ENCODE measurements around the gene TIMM44. TPM values are rescaled to one million over a fixed set of nuclear protein-coding genes. Genes with fewer than 3 reads are reported as not detected.

The TIMM44 gene
- polyA plus RNA-seq, 1 donor (not counting 4 experiments of a cell fraction or from before 2014, with no cell fraction given) = 34.8 TPM

DNA sequence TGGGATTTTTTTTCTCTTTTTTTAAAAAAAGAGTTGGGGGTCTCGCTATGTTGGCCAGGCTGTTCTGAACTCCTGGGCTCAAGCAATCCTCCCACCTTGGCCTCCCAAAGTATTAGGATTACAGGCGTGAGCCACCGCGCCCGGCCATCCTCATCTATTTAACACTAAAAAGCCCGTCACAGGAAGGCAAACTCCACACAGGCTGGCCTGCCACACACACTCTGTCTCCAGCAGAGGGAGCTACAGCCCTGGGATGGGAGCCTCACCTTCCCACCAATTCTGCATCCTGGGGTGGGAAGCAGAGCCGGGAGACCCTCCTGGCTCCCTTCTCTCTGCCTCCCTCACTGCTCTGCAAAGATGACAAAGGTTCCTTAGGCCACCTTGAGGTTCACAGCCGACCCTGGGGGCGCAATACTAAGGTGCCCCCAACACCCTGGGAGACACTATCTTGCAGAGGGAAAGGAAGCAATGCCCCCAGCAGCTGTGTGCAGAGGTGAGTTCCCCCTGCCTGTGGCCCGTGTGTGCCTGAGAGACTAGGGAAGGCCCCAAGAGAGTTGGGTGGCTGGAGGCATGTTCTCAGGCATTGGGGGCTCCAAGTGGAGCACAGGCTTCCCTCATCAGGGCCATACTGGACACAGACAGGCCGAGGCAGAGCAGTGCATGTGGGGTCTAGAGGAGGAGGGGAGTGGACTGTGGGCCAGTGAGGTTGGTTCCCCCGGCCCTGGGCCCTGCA, 27.4 kb upstream of the TIMM44 start:
- DNase-seq (ENCODE audit: low read depth, low spot score) (no peak), FAIRE-seq (no peak)
- dilution Hi-C loops (cut with MboI; ENCODE audit: extremely low pct_ligation_motif_present, low sequenced_read_pairs) = no loop called here
- TF ChIP-seq EZH2 (IDR thresholded peaks at IDR 0.05; ENCODE audit: low read length) = no peak
- TF ChIP-seq CTCF (optimal IDR thresholded peaks at IDR 0.05 in 1 of 3, IDR thresholded peaks at IDR 0.05 in 1 of 3, conservative IDR thresholded peaks at IDR 0.05 in 1 of 3; ENCODE audit: extremely low read depth in 1 of 3, insufficient read depth in 2 of 3, low read length in 3 of 3) = peak; percentile 81 to 93 (median 82)
- no peak overlapping the region for H3K9ac ChIP-seq (ENCODE audit: control insufficient read depth, extremely low read depth, insufficient read depth, low read length)
- no peak overlapping the region for H3K27ac ChIP-seq (ENCODE audit: control insufficient read depth, insufficient read depth, low read length)
- no peaks in the 10 kb centered on the region for H4K20me1 ChIP-seq (ENCODE audit: control insufficient read depth, extremely low read depth, insufficient read depth, low read length)
- H3K27me3 ChIP-seq (ENCODE audit: control insufficient read depth, extremely low read depth, insufficient read depth, low read length) = no peaks in the 10 kb centered on the region
- H3K4me3 ChIP-seq (ENCODE audit: control insufficient read depth in 2 of 3, extremely low read depth in 1 of 3, insufficient read depth in 2 of 3, low read depth in 1 of 3, low read length in 3 of 3) = no peak overlapping the region
- H3K79me2 ChIP-seq (ENCODE audit: control insufficient read depth, insufficient read depth, low read length) = peaks cover 16% of the 10 kb centered on the region
- H3K36me3 ChIP-seq (ENCODE audit: control insufficient read depth in 2 of 2, extremely low read depth in 1 of 2, insufficient read depth in 2 of 2, low read length in 2 of 2) = peaks cover 45 to 51% of the 10 kb centered on the region in 2 experiments
- no peaks in the 10 kb centered on the region for H3K9me1 ChIP-seq (ENCODE audit: control insufficient read depth, extremely low read depth, insufficient read depth, low read length)
- no peak overlapping the region for H2AFZ ChIP-seq (ENCODE audit: control insufficient read depth, low read length)
- no peak overlapping the region for H3K4me2 ChIP-seq (ENCODE audit: control insufficient read depth, extremely low read depth, insufficient read depth, low read depth, low read length)
- H3K9me3 ChIP-seq (ENCODE audit: control insufficient read depth, low read depth, low read length) = no peaks in the 10 kb centered on the region
- H3K4me1 ChIP-seq (ENCODE audit: control insufficient read depth, extremely low read depth, insufficient read depth, low read length) = no peaks in the 10 kb centered on the region

- H3K27me3 ChIP-seq (ENCODE audit: control insufficient read depth, extremely low read depth, insufficient read depth, low read length) = no peaks in the 10 kb centered on the region
- no peaks in the 10 kb centered on the region for H3K4me1 ChIP-seq (ENCODE audit: control insufficient read depth, extremely low read depth, insufficient read depth, low read length)
- no peaks in the 10 kb centered on the region for H3K9me3 ChIP-seq (ENCODE audit: control insufficient read depth, low read depth, low read length)
- H4K20me1 ChIP-seq (ENCODE audit: control insufficient read depth, extremely low read depth, insufficient read depth, low read length) = no peaks in the 10 kb centered on the region
- peaks cover 4% of the 10 kb centered on the region for H3K79me2 ChIP-seq (ENCODE audit: control insufficient read depth, insufficient read depth, low read length)
- H3K27ac ChIP-seq (ENCODE audit: control insufficient read depth, insufficient read depth, low read length) = no peak overlapping the region
- dilution Hi-C loops (cut with MboI; ENCODE audit: extremely low pct_ligation_motif_present, low sequenced_read_pairs) = no loop called here
- no peak overlapping the region for H2AFZ ChIP-seq (ENCODE audit: control insufficient read depth, low read length)
- H3K4me3 ChIP-seq (ENCODE audit: control insufficient read depth in 2 of 3, extremely low read depth in 1 of 3, insufficient read depth in 2 of 3, low read depth in 1 of 3, low read length in 3 of 3) = no peak overlapping the region
- DNase-seq (ENCODE audit: low read depth, low spot score) (no peak), FAIRE-seq (no peak)
- H3K9me1 ChIP-seq (ENCODE audit: control insufficient read depth, extremely low read depth, insufficient read depth, low read length) = no peaks in the 10 kb centered on the region
- peaks cover 36 to 49% of the 10 kb centered on the region in 2 experiments for H3K36me3 ChIP-seq (ENCODE audit: control insufficient read depth in 2 of 2, extremely low read depth in 1 of 2, insufficient read depth in 2 of 2, low read length in 2 of 2)
- H3K4me2 ChIP-seq (ENCODE audit: control insufficient read depth, extremely low read depth, insufficient read depth, low read depth, low read length) = no peak overlapping the region
- TF ChIP-seq CTCF (optimal IDR thresholded peaks at IDR 0.05 in 1 of 3, IDR thresholded peaks at IDR 0.05 in 1 of 3, conservative IDR thresholded peaks at IDR 0.05 in 1 of 3; ENCODE audit: extremely low read depth in 1 of 3, insufficient read depth in 2 of 3, low read length in 3 of 3) = no peak
- TF ChIP-seq EZH2 (IDR thresholded peaks at IDR 0.05; ENCODE audit: low read length) = no peak
- H3K9ac ChIP-seq (ENCODE audit: control insufficient read depth, extremely low read depth, insufficient read depth, low read length) = no peak overlapping the region
These were observed 26.1 kb upstream of the TIMM44 start for GRCh38 chr19:7969555-7969939.
